Measurements from ENCODE around the gene SOST.

- TF ChIP-seq TOX (CRISPR knock-in tag; IDR thresholded peaks at IDR 0.05; ENCODE audit: borderline replicate concordance), result no peak
- TF ChIP-seq ESRRG (CRISPR knock-in tag; IDR thresholded peaks at IDR 0.05), result no peak
- no peak for TF ChIP-seq ISL1 (CRISPR knock-in tag; IDR thresholded peaks at IDR 0.05)
- TF ChIP-seq ZNF70 (CRISPR knock-in tag; IDR thresholded peaks at IDR 0.05), result no peak
- TF ChIP-seq PPARA (CRISPR knock-in tag; IDR thresholded peaks at IDR 0.05; ENCODE audit: borderline replicate concordance), result no peak
- no peak for TF ChIP-seq SNAI2 (CRISPR knock-in tag; IDR thresholded peaks at IDR 0.05)
- no peak for TF ChIP-seq ZFP3 (CRISPR knock-in tag; IDR thresholded peaks at IDR 0.05)
- TF ChIP-seq, protein P1, sequence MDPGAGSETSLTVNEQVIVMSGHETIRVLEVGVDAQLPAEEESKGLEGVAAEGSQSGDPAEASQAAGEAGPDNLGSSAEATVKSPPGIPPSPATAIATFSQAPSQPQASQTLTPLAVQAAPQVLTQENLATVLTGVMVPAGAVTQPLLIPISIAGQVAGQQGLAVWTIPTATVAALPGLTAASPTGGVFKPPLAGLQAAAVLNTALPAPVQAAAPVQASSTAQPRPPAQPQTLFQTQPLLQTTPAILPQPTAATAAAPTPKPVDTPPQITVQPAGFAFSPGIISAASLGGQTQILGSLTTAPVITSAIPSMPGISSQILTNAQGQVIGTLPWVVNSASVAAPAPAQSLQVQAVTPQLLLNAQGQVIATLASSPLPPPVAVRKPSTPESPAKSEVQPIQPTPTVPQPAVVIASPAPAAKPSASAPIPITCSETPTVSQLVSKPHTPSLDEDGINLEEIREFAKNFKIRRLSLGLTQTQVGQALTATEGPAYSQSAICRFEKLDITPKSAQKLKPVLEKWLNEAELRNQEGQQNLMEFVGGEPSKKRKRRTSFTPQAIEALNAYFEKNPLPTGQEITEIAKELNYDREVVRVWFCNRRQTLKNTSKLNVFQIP (CRISPR knock-in tag; IDR thresholded peaks at IDR 0.05; ENCODE audit: borderline replicate concordance, low read depth), result no peak
- no peak for TF ChIP-seq ZFP30 (CRISPR knock-in tag; IDR thresholded peaks at IDR 0.05)
- TF ChIP-seq ZNF8 (CRISPR knock-in tag; IDR thresholded peaks at IDR 0.05), result no peak
- TF ChIP-seq, protein P2, sequence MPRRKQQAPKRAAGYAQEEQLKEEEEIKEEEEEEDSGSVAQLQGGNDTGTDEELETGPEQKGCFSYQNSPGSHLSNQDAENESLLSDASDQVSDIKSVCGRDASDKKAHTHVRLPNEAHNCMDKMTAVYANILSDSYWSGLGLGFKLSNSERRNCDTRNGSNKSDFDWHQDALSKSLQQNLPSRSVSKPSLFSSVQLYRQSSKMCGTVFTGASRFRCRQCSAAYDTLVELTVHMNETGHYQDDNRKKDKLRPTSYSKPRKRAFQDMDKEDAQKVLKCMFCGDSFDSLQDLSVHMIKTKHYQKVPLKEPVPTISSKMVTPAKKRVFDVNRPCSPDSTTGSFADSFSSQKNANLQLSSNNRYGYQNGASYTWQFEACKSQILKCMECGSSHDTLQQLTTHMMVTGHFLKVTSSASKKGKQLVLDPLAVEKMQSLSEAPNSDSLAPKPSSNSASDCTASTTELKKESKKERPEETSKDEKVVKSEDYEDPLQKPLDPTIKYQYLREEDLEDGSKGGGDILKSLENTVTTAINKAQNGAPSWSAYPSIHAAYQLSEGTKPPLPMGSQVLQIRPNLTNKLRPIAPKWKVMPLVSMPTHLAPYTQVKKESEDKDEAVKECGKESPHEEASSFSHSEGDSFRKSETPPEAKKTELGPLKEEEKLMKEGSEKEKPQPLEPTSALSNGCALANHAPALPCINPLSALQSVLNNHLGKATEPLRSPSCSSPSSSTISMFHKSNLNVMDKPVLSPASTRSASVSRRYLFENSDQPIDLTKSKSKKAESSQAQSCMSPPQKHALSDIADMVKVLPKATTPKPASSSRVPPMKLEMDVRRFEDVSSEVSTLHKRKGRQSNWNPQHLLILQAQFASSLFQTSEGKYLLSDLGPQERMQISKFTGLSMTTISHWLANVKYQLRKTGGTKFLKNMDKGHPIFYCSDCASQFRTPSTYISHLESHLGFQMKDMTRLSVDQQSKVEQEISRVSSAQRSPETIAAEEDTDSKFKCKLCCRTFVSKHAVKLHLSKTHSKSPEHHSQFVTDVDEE (CRISPR knock-in tag; IDR thresholded peaks at IDR 0.05), result no peak
- TF ChIP-seq OSR1 (CRISPR knock-in tag; IDR thresholded peaks at IDR 0.05), result no peak
Measured at GRCh38 chr17:43791589-43791988, 33.0 kb upstream of the SOST start.
